Hepatocyte (in vitro differentiated cells): ENCODE data around the gene SCTR.

ENCODE experiments used
- CTCF ChIP-seq: fragments of 200-600 bp; sonication (generic); IDR thresholded peaks from 2 replicates; pipeline ENCODE4 v1.5.1; 2016; ENCODE audit warnings: antibody characterized with exemption, mild to moderate bottlenecking; ENCODE audit not compliant: poor library complexity
- EZH2phosphoT487 ChIP-seq: fragments of 200-600 bp; sonication (generic); IDR thresholded peaks from one replicate; pipeline ENCODE4 v1.6.1; 2018; ENCODE audit warnings: antibody characterized with exemption, mild to moderate bottlenecking, low read depth, moderate library complexity; ENCODE audit not compliant: unreplicated experiment, severe bottlenecking

DNA sequence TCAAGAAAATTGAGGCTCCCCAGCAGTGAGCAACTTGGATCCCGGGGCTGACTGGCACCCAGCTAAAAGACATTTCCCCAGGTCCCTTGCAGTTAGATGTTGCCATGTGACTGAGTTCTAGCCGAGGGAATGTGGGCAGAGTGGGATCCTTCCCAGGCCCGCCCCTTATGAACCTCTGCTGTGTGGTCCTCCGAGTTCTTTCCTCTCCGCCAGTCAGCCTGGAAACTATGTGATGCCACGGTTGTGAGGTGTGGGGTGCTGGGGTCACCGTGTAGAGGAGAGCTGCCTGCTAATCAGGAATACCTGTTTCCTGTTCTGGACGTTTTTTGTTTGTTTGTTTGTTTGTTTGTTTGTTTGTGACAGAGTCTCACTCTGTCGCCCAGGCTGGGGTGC is 47.2 kb downstream of the SCTR start:
- TF ChIP-seq CTCF: no peak
- TF ChIP-seq EZH2phosphoT487: no peak
